Skeletal muscle tissue (tissue), 4 donors: ENCODE measurements around the gene CDK11B. TPM values are rescaled to one million over a fixed set of nuclear protein-coding genes. Genes with fewer than 3 reads are reported as not detected.

Experiments used
- H3K27ac ChIP-seq: one replicate; pipeline ENCODE4 v1.7.0; 2013; ENCODE audit warnings: mild to moderate bottlenecking, low read depth, low read length, inconsistent platforms
- H3K27me3 ChIP-seq, 3 donors: one replicate each; pipeline ENCODE4 v1.7.0; 2013; ENCODE audit warnings: low read length in 3 of 3; ENCODE audit not compliant: control insufficient read depth in 3 of 3, insufficient read depth in 3 of 3
- H3K36me3 ChIP-seq, 3 donors: one replicate each; pipeline ENCODE4 v1.7.0; 2013; ENCODE audit warnings: low read length in 3 of 3; ENCODE audit not compliant: control insufficient read depth in 3 of 3, insufficient read depth in 3 of 3
- H3K4me1 ChIP-seq, 3 donors: one replicate each; pipeline ENCODE4 v1.7.0; 2013; ENCODE audit warnings: low read length in 3 of 3, mild to moderate bottlenecking in 3 of 3; ENCODE audit not compliant: control insufficient read depth in 3 of 3, insufficient read depth in 3 of 3
- H3K4me3 ChIP-seq, 3 donors: one replicate each; pipeline ENCODE4 v1.7.0; 2013; ENCODE audit warnings: low read length in 3 of 3
- H3K9ac ChIP-seq, 3 donors: one replicate each; pipeline ENCODE4 v1.7.0; 2013; ENCODE audit warnings: low read length in 3 of 3, mild to moderate bottlenecking in 3 of 3, moderate library complexity in 2 of 3, low read depth in 1 of 3
- H3K9me3 ChIP-seq, 3 donors: one replicate each; pipeline ENCODE4 v1.7.0; 2013; ENCODE audit warnings: low read length in 3 of 3; ENCODE audit not compliant: control insufficient read depth in 3 of 3
- total RNA-seq: library from RNA; depleted of rRNA; stranded (reverse); fragments of >200 nt; gene quantifications from one replicate; pipeline ENCODE4 v1.2.3, GENCODE V29; 2014
- donor health status: Osteomylitis.

The CDK11B gene
- total RNA-seq, 1 donor from 2014 or later = 8.4 TPM

DNA sequence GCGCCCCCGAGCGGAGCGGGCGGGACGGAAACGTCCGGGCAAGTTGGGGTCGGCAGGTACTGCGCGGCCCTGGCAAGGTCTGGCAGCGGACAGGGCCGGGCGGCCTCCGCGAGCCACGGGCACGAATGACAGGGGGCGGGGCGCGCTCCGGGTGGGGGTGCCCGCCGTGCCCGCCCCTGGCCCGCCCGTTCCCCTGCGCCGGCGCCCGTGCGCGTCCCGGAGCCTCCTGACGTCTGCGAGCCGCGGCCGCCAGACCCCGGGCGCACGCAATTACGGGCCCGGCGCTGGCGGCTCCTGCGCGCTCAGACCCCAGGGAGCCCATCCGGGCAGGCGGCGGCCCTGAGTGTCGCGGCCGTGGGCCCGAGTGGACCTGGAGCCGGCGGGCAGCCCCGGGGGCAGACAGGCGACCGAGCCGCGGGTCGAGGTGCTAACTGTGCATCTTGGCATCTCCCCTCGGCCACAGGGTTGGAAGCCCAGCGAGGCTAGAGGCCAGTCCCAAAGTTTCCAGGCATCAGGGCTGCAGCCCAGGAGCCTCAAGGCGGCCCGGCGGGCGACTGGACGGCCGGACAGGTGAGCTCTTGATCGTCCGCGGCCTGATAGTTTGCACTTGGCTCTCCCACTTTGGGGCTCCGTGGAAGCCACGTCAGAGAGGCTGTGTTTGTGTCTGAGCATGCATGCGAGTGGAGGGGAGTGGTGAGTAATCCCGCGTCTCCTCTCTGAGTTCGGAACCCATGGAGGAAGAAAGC, 42.6 kb downstream of the CDK11B start:
- Histone ChIP-seq H3K9ac (peak overlapping the region; percentile 87 to 100 (median 98)), H3K4me1 (peaks cover 54 to 66% (median 63%) of the 10 kb centered on the region in 3 donors), H3K9me3 (no peaks in the 10 kb centered on the region), H3K36me3 (peaks cover 5 to 21% (median 12%) of the 10 kb centered on the region in 3 donors), H3K4me3 (peak overlapping the region; percentile 84 to 98 (median 98)), H3K27me3 (no peaks in the 10 kb centered on the region), H3K27ac (peak overlapping the region; percentile 99)

DNA sequence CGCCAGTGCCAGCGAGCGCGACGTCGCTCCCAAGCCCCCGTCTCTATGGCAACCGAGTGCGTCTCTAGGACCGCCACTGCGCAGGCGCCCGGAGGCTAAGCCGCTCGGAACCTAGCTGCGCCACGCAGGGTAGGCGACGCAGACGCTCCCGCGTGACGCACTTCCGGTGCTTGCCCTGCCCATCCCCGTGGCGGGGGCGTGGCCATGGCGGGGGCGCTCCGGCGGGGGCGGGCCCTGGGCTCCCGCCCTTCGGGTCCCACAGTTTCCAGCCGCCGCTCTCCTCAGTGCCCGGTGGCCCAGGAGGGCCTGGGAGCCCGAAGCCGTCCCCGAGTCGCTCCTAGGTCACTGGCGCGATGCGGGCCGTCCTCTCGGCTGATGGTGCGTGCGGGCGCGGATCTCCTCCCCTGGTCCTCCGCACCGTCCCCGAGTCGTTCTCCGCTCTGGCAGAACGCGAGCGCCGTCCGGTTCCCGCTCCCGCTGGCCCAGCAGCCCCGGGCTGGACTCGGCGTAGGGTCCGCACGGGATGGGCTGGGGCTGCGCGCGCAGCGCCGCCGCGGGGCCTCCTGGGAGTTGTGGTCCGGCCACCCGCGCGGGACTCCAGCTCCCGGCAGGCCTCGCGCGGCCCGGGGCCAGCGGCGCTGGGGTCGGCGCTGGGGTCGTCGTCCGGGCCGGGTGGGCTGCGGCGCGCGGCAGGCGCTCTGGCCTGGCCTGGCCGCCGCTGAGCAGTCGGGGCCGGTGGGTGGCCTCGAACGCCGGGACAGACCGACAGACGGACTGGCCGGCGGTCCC, 43.4 kb downstream of the CDK11B start, which contains the start of gene MIB2:
Gene MIB2 (plus strand): TSS at position 245 of the 789 bp plus-strand sequence. CDS start 7,953 bp downstream, outside the sequence.
- H3K36me3 ChIP-seq = peaks cover 5 to 21% (median 12%) of the 10 kb centered on the region in 3 donors
- peaks cover 47 to 64% (median 55%) of the 10 kb centered on the region in 3 donors for H3K4me1 ChIP-seq
- no peaks in the 10 kb centered on the region for H3K27me3 ChIP-seq
- H3K9ac ChIP-seq = peak within 1 kb of the TSS; percentile 87 to 100 (median 98)
- H3K27ac ChIP-seq = peak within 1 kb of the TSS; percentile 99
- peak within 1 kb of the TSS; percentile 87 to 98 (median 98) for H3K4me3 ChIP-seq
- no peaks in the 10 kb centered on the region for H3K9me3 ChIP-seq

DNA sequence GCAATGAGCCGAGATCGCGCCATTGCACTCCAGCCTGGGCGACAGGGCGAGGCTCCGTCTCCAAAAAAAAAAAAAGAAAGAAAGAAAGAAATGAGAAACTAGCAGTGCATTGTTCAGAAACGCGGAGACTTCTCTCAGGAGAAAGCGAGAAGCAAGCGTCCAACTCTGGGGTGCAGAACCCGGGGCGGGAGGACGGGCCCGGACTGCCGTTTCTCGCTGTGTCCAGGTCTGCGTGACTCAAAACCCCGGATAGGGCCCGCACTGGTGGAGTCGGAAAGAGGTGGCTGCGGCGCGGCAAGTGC, 43.9 kb downstream of the CDK11B start:
- peak overlapping the region; percentile 99 for H3K27ac ChIP-seq

DNA sequence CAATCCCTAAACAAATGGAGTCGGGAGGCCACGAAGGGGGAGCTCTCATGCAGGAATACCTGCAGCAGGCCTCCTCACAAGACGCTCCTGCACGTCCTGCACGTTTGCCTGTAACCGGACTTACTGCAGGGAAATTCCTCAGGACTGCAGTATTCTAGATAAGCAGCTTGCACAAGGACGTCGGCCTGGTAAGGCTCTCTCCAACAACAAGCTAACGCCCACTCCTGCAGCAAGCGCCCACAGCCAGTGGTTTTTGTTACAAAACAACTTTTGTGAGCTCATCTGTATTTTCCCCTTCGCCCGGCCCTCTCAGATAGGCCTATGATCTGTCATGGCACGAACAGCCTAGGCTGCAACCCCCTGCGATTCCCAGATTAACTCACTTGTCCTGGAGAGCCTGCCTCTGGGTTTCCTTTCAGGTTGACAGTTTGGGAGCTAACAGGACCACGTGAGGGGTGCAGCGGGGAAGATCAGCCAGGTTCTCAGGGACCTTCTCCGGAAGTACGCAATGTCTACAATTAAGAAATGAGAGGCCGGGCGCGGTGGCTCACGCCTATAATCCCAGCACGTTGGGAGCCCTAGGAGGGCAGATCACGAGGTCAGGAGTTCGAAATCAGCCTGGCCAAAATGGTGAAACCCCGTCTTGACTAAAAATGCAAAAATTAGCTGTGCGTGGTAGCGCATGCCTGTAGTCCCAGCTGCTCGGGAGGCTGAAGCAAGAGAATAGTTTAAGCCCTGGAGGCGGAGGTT, 44.4 kb downstream of the CDK11B start:
- Histone ChIP-seq H3K9ac (peak overlapping the region; percentile 87 to 100 (median 98)), H3K27me3 (no peaks in the 10 kb centered on the region), H3K9me3 (no peaks in the 10 kb centered on the region), H3K36me3 (peaks cover 5 to 21% (median 12%) of the 10 kb centered on the region in 3 donors), H3K4me3 (peak overlapping the region; percentile 87 to 98 (median 98)), H3K4me1 (peaks cover 39 to 53% (median 44%) of the 10 kb centered on the region in 3 donors), H3K27ac (peak overlapping the region; percentile 99)

More for the DNA sequence above, 43.9 kb downstream of the CDK11B start:
- Histone ChIP-seq H3K9me3 (no peaks in the 10 kb centered on the region), H3K4me3 (peak overlapping the region; percentile 87 to 98 (median 98)), H3K36me3 (peaks cover 5 to 21% (median 12%) of the 10 kb centered on the region in 3 donors), H3K27me3 (no peaks in the 10 kb centered on the region), H3K4me1 (peaks cover 43 to 59% (median 50%) of the 10 kb centered on the region in 3 donors), H3K9ac (peak overlapping the region; percentile 87 to 100 (median 98))

DNA sequence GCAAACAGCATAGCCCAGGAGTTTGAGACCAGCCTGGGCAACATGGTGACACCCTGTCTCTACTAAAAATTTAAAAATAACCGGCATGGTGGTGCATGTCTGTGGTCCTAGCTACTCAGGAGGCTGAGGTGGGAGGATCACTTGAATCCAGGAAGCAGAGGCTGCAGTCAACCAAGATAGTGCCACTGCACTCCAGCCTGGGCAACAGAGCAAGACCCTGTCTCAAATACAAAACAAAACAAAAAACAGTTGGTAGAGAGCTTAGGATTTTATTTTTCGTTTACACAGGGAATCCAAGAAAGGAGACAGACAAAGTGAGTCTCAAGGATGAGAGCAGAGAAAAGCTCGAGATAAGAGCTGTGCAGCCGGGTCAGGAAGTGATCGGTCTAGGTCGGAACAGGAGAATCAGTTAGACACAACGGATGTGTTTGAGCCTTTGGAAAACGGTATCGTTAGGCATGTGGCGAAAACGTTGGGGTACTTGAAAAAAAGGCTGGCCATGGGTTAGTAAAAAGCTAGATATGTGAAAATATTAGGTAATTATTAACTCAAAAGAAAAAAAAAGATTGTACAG, 45.2 kb downstream of the CDK11B start:
- Histone ChIP-seq H3K4me1 (peaks cover 36 to 47% (median 39%) of the 10 kb centered on the region in 3 donors), H3K27ac (no peak overlapping the region), H3K9ac (peak overlapping the region in 1 of 3 donors; percentile 100), H3K36me3 (peaks cover 5 to 21% (median 12%) of the 10 kb centered on the region in 3 donors), H3K9me3 (no peaks in the 10 kb centered on the region), H3K4me3 (peak overlapping the region in 2 of 3 donors; percentile 87 to 98), H3K27me3 (no peaks in the 10 kb centered on the region)

DNA sequence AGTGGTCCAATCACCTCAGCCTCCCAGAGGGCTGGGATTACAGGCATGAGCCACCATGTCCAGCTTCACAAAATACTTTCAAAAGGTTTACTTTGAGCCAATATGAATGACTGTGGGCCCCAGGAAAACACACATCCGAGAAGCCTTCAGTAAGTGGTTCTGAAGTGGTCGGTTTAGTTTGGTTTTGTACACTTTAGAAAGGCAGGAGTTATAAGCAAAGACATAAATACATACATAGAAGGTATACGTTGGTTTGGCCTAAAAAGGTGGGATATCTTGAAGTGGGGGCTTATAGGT, 46.8 kb downstream of the CDK11B start:
- no peaks in the 10 kb centered on the region for H3K9me3 ChIP-seq
- H3K4me3 ChIP-seq = no peak overlapping the region
- H3K4me1 ChIP-seq = peaks cover 23 to 32% (median 24%) of the 10 kb centered on the region in 3 donors
- peaks cover 0 to 7% (median 2%) of the 10 kb centered on the region in 3 donors for H3K36me3 ChIP-seq
- H3K27me3 ChIP-seq = no peaks in the 10 kb centered on the region
- no peak overlapping the region for H3K9ac ChIP-seq
- no peak overlapping the region for H3K27ac ChIP-seq

DNA sequence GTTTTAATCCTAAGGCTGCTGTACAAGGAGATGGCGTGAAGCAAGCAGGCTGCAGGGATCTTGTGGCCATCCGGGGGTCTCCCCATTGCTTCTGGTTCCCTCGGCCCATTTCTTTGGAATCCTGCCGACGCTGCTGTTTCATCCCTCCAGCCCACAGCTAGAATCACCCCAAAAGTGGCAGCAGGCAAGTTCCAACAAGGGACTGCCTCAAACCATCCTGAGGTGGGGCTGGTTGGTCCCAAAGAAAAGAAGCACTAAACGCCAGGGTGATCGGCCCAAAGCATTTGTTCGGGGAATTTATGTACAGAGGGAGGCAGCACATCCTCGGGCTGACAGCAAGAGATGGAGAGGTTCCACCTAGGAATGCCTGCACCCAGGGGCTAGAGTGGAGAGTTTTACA, 48.0 kb downstream of the CDK11B start:
- Histone ChIP-seq H3K4me3 (no peak overlapping the region), H3K9ac (peak overlapping the region in 2 of 3 donors; percentile 33 to 35), H3K9me3 (no peaks in the 10 kb centered on the region), H3K36me3 (peaks cover 0 to 4% (median 0%) of the 10 kb centered on the region in 3 donors), H3K27ac (no peak overlapping the region), H3K27me3 (no peaks in the 10 kb centered on the region), H3K4me1 (peaks cover 14 to 23% (median 17%) of the 10 kb centered on the region in 3 donors)

DNA sequence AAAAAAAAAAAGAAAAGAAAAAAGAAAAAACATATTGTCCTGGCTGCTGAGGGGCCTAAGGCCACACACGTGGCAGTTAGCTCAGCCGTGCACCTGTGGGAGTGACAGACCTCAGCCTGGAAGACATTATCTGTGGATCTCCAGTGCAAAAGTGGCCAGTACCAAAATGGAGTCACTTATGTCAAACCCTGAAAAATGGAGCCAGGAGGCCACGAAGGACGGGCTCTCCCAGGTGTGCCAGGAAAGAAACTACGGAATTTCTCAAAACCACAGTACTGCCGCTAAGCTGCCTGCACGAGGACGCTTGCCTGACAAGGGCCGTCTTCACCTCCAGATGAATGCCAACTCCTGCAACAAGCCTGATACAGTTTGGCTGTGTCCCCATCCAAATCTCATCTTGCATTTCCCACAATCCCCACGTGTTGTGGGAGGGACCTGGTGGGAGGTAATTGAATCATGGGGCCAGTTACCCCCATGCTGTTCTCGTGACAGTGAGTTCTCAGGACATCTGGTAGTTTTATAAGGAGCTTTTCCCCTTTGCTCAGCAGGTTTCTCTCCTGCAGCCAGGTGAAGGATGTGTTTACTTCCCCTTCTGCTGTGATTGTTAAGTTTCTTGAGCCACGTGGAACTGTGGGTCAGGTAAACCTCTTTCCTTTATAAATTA, 48.9 kb downstream of the CDK11B start:
- H3K4me3 ChIP-seq = no peak overlapping the region
- peaks cover 0 to 4% (median 0%) of the 10 kb centered on the region in 3 donors for H3K36me3 ChIP-seq
- peaks cover 14 to 21% (median 17%) of the 10 kb centered on the region in 3 donors for H3K4me1 ChIP-seq
- H3K27me3 ChIP-seq = peaks cover 2 to 3% (median 2%) of the 10 kb centered on the region in 3 donors
- H3K9me3 ChIP-seq = no peaks in the 10 kb centered on the region
- no peak overlapping the region for H3K27ac ChIP-seq
- H3K9ac ChIP-seq = no peak overlapping the region

DNA sequence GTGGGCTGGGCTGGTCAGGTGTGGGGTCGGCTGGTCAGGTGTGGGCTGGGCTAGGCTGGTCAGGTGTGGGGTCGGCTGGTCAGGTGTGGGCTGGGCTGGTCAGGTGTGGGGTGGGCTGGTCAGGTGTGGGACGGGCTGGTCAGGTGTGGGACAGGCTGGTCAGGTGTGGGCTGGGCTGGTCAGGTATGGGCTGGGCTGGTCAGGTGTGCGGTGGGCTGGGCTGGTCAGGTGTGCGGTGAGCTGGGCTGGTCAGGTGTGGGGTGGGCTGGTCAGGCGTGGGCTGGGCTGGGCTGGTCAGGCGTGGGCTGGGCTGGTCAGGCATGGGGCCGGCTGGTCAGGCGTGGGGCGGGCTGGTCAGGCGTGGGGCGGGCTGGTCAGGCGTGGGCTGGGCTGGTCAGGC, 52.6 kb downstream of the CDK11B start:
- no peak overlapping the region for H3K27ac ChIP-seq
- H3K9ac ChIP-seq = no peak overlapping the region
- no peaks in the 10 kb centered on the region for H3K9me3 ChIP-seq
- H3K27me3 ChIP-seq = peaks cover 29 to 37% (median 33%) of the 10 kb centered on the region in 3 donors
- H3K4me1 ChIP-seq = peaks cover 0 to 5% (median 0%) of the 10 kb centered on the region in 3 donors
- no peak overlapping the region for H3K4me3 ChIP-seq
- no peaks in the 10 kb centered on the region for H3K36me3 ChIP-seq
